ENCODE data around the gene NCOA3.

DNA sequence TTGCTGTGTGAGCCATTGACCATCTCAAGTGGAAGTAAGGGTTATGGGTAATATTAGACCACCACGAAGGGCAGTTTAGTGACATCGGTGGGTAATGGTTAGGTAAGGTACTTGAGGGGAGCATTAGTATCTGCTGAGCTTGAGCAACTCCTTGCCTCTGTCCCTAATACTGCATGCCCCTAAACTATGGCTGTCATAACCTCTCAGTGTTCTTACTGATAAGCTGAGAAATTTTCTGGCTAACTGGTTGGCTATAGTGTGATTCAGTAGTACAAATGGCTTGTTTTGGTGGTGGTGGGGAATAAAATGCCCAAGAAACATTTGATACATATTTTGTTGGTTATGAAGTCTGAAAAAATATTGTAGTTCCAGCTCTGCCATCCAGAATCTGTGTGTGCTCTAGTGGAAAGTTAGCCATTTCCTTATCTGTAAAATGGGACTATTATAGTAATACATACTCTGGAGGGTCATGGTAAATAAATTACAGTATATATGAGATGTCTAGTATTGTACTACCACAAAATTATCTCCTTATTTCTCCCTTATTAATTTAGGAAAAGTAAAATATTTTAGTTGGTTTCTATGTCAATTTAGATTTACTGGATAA, 113.1 kb downstream of the NCOA3 start:
- TF ChIP-seq, protein P1, sequence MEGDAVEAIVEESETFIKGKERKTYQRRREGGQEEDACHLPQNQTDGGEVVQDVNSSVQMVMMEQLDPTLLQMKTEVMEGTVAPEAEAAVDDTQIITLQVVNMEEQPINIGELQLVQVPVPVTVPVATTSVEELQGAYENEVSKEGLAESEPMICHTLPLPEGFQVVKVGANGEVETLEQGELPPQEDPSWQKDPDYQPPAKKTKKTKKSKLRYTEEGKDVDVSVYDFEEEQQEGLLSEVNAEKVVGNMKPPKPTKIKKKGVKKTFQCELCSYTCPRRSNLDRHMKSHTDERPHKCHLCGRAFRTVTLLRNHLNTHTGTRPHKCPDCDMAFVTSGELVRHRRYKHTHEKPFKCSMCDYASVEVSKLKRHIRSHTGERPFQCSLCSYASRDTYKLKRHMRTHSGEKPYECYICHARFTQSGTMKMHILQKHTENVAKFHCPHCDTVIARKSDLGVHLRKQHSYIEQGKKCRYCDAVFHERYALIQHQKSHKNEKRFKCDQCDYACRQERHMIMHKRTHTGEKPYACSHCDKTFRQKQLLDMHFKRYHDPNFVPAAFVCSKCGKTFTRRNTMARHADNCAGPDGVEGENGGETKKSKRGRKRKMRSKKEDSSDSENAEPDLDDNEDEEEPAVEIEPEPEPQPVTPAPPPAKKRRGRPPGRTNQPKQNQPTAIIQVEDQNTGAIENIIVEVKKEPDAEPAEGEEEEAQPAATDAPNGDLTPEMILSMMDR (IDR thresholded peaks at IDR 0.05) = no peak
- TF ChIP-seq EP300 (IDR thresholded peaks at IDR 0.05) (no peak), POLR2A (IDR thresholded peaks at IDR 0.05) (no peak)
